Esophagus squamous epithelium (tissue), 5 donors: ENCODE measurements around the gene ANKRD39. TPM values are rescaled to one million over a fixed set of nuclear protein-coding genes. Genes with fewer than 3 reads are reported as not detected.

Experiments used
- DNase-seq: peaks from one replicate; lab custom pipeline; 2025; lab: John Stamatoyannopoulos, UW
- H3K27ac ChIP-seq, 4 donors: fragments of 200-600 bp; sonication (generic); one replicate each; pipeline ENCODE4 v1.5.1; 2016 to 2019; ENCODE audit warnings: mild to moderate bottlenecking in 1 of 4
- H3K27me3 ChIP-seq, 4 donors: fragments of 200-600 bp; sonication (generic); 1 replicate in 3 of 4; 2 replicates in 1 of 4; pipeline versions ENCODE4 v1.5.1 to v1.6.0; 2017 to 2021; ENCODE audit warnings: antibody characterized with exemption in 1 of 4
- H3K36me3 ChIP-seq, 3 donors: fragments of 200-600 bp; sonication (generic); one replicate each; pipeline ENCODE4 v1.5.1; 2016 to 2019
- H3K4me1 ChIP-seq, 3 donors: fragments of 200-600 bp; sonication (generic); one replicate each; pipeline ENCODE4 v1.5.1; 2017 to 2019
- H3K4me3 ChIP-seq, 4 donors: fragments of 200-600 bp; sonication (generic); 1 replicate in 3 of 4; 2 replicates in 1 of 4; pipeline ENCODE4 v1.5.1; 2016 to 2019; ENCODE audit warnings: mild to moderate bottlenecking in 2 of 4, moderate library complexity in 1 of 4
- H3K9me3 ChIP-seq, 3 donors: fragments of 200-600 bp; sonication (generic); one replicate each; pipeline ENCODE4 v1.5.1; 2016 to 2019
- POLR2A ChIP-seq, 4 donors: fragments of 450-650 bp; IDR thresholded peaks; one replicate each; pipeline ENCODE4 v1.6.1; 2017; ENCODE audit warnings: antibody characterized with exemption in 4 of 4, mild to moderate bottlenecking in 4 of 4, moderate library complexity in 3 of 4
- WGBS, 2 donors: methylation state at CpG; one replicate each; pipeline ENCODE4 v1.1.5; 2018; 5-methylcytosine and 5-hydroxymethylcytosine counted together
- intact Hi-C: fragments of 100-400 bp; cut with DNase I; formaldehyde crosslinking; loops from one replicate; pipeline ENCODE4 v1.15.0; 2022
- total RNA-seq, 4 donors: library from RNA; depleted of rRNA; stranded (reverse); fragments of >200 nt; gene quantifications; one replicate each; pipeline ENCODE4 v1.1.0, GENCODE V29; 2016
- TF ChIP-seq, protein P1 (sequence below), 6 experiments: fragments of 450-650 bp in 4 of 6; fragments of 200-600 bp in 2 of 6; sonication (generic) in 2 of 6; IDR thresholded peaks; one replicate each; pipeline ENCODE4 v1.5.1; 2016 to 2019; ENCODE audit warnings: antibody characterized with exemption in 6 of 6, mild to moderate bottlenecking in 4 of 6, moderate library complexity in 4 of 6
- donor health status: DM: yes; HTN: yes; CAD: no.

Gene ANKRD39
- total RNA-seq, 4 donors from 2014 or later = 7.1 to 17.2 (median 14.0) TPM

DNA sequence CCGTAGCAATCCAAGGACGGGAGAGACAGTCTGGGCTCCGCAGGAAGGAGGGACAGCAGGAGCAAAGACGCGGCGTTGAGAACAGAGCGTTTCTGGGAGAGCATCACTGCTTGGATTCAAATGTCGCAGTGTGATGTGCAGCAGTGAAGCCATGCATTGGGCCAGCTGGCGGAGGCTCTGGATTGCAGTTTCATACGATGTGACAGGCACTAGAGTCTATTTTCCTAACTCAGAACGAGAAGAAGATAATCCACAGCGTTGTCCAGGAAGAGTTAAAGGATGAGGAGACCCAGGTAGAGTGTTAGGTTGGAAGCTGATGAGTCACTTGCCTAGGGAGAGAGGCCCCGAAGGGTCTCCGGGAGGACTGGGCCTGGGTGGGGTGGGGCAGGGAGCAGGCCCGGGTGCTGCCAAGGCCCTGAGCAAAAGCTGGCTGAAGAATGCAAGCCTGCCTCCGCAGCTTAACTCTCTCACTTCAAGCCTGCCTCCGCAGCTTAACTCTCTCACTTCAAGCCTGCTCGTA lies 29.7 kb upstream of the ANKRD39 start:
- H3K36me3 ChIP-seq = no peaks in the 10 kb centered on the region
- H3K4me1 ChIP-seq = peaks cover 77 to 100% (median 79%) of the 10 kb centered on the region in 3 donors
- intact Hi-C loops = no loop called here
- peak overlapping the region in 1 of 4 donors; percentile 25 for H3K4me3 ChIP-seq
- no peaks in the 10 kb centered on the region for H3K27me3 ChIP-seq
- no peaks in the 10 kb centered on the region for H3K9me3 ChIP-seq
- TF ChIP-seq, protein P1, sequence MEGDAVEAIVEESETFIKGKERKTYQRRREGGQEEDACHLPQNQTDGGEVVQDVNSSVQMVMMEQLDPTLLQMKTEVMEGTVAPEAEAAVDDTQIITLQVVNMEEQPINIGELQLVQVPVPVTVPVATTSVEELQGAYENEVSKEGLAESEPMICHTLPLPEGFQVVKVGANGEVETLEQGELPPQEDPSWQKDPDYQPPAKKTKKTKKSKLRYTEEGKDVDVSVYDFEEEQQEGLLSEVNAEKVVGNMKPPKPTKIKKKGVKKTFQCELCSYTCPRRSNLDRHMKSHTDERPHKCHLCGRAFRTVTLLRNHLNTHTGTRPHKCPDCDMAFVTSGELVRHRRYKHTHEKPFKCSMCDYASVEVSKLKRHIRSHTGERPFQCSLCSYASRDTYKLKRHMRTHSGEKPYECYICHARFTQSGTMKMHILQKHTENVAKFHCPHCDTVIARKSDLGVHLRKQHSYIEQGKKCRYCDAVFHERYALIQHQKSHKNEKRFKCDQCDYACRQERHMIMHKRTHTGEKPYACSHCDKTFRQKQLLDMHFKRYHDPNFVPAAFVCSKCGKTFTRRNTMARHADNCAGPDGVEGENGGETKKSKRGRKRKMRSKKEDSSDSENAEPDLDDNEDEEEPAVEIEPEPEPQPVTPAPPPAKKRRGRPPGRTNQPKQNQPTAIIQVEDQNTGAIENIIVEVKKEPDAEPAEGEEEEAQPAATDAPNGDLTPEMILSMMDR (IDR thresholded peaks at IDR 0.05) = no peak
- no peak for TF ChIP-seq POLR2A (IDR thresholded peaks at IDR 0.05)
- DNase-seq = no peak
- 31 to 49% methylated on average over 16 to 17 of the region's 18 CpGs for WGBS, 2 donors
- H3K27ac ChIP-seq = peak overlapping the region; percentile 77 to 90 (median 82)

- TF ChIP-seq, protein P1 (IDR thresholded peaks at IDR 0.05) = no peak
- no peak for TF ChIP-seq POLR2A (IDR thresholded peaks at IDR 0.05)
- 80 to 90% methylated on average over 12 to 14 of the region's 23 CpGs for WGBS, 2 donors
- intact Hi-C loops = no loop called here
- no peak overlapping the region for H3K4me3 ChIP-seq
- H3K27me3 ChIP-seq = no peaks in the 10 kb centered on the region
- H3K9me3 ChIP-seq = no peaks in the 10 kb centered on the region
- no peak for DNase-seq
- peaks cover 81 to 99% (median 85%) of the 10 kb centered on the region in 3 donors for H3K4me1 ChIP-seq
- peak overlapping the region; percentile 77 to 90 (median 82) for H3K27ac ChIP-seq
- H3K36me3 ChIP-seq = no peaks in the 10 kb centered on the region
Measured at GRCh38 chr2:96885432-96886347, 27.9 kb upstream of the ANKRD39 start.

- H3K27ac ChIP-seq = peak overlapping the region in 2 of 4 donors; percentile 33 to 39
- H3K4me3 ChIP-seq = no peak overlapping the region
- TF ChIP-seq POLR2A (IDR thresholded peaks at IDR 0.05) = no peak
- TF ChIP-seq, protein P1 (IDR thresholded peaks at IDR 0.05) = no peak
- H3K36me3 ChIP-seq = no peaks in the 10 kb centered on the region
- peaks cover 75 to 87% (median 82%) of the 10 kb centered on the region in 3 donors for H3K4me1 ChIP-seq
- DNase-seq = no peak
- H3K9me3 ChIP-seq = no peaks in the 10 kb centered on the region
- intact Hi-C loops = no loop called here
- WGBS, 2 donors = 56 to 81% methylated on average over 8 of the region's 19 CpGs
- H3K27me3 ChIP-seq = no peaks in the 10 kb centered on the region
Measured at GRCh38 chr2:96884299-96885094, 26.7 kb upstream of the ANKRD39 start.

DNA sequence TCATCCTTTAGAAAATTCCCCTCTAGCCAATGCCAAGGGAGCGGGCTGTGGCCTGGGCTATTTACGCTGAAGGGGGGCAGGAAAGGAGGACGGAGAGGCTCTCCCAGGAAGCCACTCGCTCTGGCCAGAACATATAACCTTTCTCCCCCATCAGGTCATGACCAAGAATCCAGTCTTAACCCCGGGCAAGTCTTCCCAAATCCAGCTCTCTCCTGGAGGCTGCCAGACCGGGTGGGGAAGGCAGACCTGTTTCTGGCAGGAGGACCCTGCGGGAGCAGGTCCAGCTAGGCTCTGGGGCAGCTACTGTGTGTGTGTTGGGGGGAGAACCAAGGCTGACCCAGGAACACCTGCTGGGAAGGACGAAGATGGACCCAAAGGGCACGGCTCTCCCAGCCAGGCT lies 25.5 kb upstream of the ANKRD39 start:
- TF ChIP-seq POLR2A (IDR thresholded peaks at IDR 0.05) = no peak
- TF ChIP-seq, protein P1 (IDR thresholded peaks at IDR 0.05) = no peak
- WGBS, 2 donors = 57 to 58% methylated on average over 5 to 8 of the region's 9 CpGs
- H3K36me3 ChIP-seq = no peaks in the 10 kb centered on the region
- peaks cover 67 to 81% (median 72%) of the 10 kb centered on the region in 3 donors for H3K4me1 ChIP-seq
- H3K27ac ChIP-seq = peak overlapping the region in 3 of 4 donors; percentile 69 to 86 (median 79)
- DNase-seq = no peak
- no peak overlapping the region for H3K4me3 ChIP-seq
- H3K27me3 ChIP-seq = no peaks in the 10 kb centered on the region
- H3K9me3 ChIP-seq = no peaks in the 10 kb centered on the region
- intact Hi-C loops = no loop called here
